Thyroid gland (tissue), 4 donors: ENCODE results near the gene UCK1.

Experiments used
- POLR2A ChIP-seq, 2 donors: fragments of 450-650 bp; IDR thresholded peaks; one replicate each; pipeline ENCODE4 v1.6.1; 2017; ENCODE audit warnings: antibody characterized with exemption in 2 of 2, mild to moderate bottlenecking in 2 of 2, moderate library complexity in 1 of 2
- TF ChIP-seq, protein P1 (sequence below), 6 experiments: fragments of 200-600 bp in 3 of 6; fragments of 450-650 bp in 3 of 6; sonication (generic) in 3 of 6; IDR thresholded peaks; one replicate each; pipeline ENCODE4 v1.5.1; 2016 to 2019; ENCODE audit warnings: antibody characterized with exemption in 6 of 6, mild to moderate bottlenecking in 2 of 6, inconsistent platforms in 1 of 6, moderate library complexity in 1 of 6

DNA sequence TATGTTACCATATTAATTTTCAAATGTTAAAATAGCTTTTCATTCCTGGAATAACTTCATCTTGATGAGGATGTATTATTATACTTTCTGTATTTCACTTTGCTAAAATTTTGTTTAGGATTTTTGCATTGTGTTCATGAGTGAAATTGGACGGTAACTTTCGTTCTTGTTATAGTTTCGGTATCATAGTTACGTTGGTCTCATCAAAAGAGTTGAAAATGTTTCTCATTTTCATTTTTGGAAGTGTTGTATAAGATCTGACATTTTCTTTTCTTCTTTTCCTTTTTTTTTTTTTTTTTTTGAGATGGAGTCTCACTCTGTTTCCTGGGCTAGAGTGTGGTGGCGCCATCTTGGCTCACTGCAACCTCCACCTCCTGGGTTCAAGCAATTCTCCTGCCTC, 34.3 kb upstream of the UCK1 start:
- TF ChIP-seq, protein P1, sequence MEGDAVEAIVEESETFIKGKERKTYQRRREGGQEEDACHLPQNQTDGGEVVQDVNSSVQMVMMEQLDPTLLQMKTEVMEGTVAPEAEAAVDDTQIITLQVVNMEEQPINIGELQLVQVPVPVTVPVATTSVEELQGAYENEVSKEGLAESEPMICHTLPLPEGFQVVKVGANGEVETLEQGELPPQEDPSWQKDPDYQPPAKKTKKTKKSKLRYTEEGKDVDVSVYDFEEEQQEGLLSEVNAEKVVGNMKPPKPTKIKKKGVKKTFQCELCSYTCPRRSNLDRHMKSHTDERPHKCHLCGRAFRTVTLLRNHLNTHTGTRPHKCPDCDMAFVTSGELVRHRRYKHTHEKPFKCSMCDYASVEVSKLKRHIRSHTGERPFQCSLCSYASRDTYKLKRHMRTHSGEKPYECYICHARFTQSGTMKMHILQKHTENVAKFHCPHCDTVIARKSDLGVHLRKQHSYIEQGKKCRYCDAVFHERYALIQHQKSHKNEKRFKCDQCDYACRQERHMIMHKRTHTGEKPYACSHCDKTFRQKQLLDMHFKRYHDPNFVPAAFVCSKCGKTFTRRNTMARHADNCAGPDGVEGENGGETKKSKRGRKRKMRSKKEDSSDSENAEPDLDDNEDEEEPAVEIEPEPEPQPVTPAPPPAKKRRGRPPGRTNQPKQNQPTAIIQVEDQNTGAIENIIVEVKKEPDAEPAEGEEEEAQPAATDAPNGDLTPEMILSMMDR (IDR thresholded peaks at IDR 0.05): no peak
- no peak for TF ChIP-seq POLR2A (IDR thresholded peaks at IDR 0.05)
